Fibroblast of pulmonary artery (primary cell): ENCODE measurements around the gene TOP1.

Source experiments
- DNase-seq: peaks from one replicate; pipeline ENCODE4 v3.0.0-alpha.2; 2010; ENCODE audit warnings: low read depth
- H3K4me3 ChIP-seq: replicated peaks from 2 replicates; pipeline ENCODE4 v1.5.1; 2011; ENCODE audit warnings: low read depth, mild to moderate bottlenecking, control low read depth, low read length, moderate library complexity
- TF ChIP-seq, protein P1 (sequence below): IDR thresholded peaks from 2 replicates; pipeline ENCODE4 v1.5.1; 2011; ENCODE audit warnings: mild to moderate bottlenecking, control low read depth, low read length, inconsistent platforms; ENCODE audit errors: missing control alignments

TOP1 gene

DNA sequence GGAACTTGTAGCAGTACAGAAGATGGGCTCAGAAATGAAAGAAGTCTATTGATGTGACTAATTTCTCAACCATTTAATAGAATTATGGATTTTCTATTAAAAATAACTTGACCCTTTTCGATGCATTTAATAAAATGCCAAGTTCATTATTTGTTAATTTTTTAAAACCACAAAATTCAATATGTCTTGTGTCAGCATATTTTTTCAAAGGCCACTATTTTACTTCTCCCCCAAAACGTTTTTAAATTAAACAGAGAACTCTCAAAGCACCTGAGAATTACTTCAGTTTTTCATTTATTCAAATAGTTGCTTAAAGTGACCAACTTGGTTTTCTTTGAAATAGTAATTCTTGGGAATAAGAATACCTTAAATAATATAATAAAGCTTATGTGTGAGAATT lies 8.6 kb downstream of the TOP1 start:
- no peak overlapping the region for H3K4me3 ChIP-seq
- DNase-seq: no peak
- TF ChIP-seq, protein P1, sequence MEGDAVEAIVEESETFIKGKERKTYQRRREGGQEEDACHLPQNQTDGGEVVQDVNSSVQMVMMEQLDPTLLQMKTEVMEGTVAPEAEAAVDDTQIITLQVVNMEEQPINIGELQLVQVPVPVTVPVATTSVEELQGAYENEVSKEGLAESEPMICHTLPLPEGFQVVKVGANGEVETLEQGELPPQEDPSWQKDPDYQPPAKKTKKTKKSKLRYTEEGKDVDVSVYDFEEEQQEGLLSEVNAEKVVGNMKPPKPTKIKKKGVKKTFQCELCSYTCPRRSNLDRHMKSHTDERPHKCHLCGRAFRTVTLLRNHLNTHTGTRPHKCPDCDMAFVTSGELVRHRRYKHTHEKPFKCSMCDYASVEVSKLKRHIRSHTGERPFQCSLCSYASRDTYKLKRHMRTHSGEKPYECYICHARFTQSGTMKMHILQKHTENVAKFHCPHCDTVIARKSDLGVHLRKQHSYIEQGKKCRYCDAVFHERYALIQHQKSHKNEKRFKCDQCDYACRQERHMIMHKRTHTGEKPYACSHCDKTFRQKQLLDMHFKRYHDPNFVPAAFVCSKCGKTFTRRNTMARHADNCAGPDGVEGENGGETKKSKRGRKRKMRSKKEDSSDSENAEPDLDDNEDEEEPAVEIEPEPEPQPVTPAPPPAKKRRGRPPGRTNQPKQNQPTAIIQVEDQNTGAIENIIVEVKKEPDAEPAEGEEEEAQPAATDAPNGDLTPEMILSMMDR: no peak

DNA sequence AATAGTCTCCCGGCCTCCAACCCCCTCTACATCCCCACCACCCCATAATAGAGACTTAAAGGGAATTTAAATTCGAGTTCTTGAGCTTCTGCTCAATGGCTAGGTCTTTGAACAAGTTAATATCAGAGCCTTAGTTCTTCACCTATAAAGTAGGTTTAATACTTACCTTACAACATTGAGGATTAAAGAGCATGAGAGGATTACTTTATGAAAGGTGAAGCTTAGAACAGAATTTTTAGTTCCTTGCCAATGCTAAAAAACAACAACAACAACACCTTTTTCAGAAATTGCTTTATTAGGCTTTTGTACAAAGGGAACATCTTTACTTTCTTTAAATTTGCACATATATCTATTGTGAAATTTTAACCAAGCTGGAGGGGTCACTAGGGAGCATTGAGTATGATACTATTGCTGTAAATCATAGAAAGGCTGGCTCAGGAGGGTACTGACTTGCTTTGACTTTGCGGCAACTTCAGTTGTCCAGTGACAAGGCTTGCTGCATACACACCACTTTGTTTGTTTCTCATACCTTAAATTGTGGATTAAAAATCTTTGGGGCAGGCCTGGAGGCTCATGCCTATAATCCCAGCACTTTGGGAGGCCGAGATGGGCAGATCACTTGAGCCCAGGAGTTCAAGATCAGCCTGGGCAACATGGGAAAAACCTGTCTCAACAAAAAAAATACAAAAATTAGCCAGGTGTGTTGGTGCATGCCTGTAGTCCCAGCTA lies 9.7 kb downstream of the TOP1 start:
- DNase-seq: no peak
- H3K4me3 ChIP-seq: no peak overlapping the region
- TF ChIP-seq, protein P1: no peak

DNA sequence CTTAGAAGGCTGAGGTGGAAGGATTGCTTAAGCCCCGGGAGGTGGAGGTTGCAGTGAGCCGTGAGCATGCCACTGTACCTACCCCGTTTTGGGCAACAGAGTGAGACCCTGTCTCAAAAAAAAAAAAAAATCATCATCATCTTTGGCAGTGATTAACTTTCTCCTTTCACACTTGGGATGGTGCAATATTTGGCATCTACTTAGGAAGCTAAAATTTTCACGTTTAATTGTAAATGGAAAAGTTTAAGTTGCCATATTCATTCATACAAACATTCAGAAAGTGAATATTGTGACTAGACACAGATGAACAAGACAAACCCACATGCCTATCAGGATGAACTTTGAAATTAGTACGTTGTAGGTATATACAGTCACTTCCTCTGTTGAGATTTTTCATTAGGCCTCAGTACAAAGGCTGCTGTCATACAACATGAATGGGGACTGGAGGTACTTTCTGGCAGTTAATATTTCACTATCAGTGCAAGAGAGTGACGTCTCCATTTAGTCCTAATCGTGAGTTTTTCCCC lies 10.3 kb downstream of the TOP1 start:
- TF ChIP-seq, protein P1: no peak
- no peak for DNase-seq
- no peak overlapping the region for H3K4me3 ChIP-seq

DNA sequence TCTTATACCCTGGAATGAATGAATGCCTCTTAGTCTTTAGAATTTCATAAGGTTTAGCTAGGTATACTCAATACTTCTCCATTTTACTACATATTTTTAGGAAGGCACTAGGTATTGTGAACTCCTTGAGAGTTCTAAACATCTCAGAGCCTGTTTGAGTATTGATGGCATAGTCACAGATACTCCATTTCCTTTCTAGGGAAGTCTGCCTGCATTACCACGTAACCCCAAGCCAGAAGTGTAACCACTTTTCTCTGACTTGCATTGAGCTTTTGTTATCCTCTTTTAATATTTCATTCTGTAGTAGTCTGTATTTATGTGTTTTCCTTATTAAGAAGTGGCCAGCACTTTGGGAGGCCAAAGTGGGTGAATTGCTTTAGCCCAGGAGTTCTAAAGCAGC lies 12.2 kb downstream of the TOP1 start:
- DNase-seq: no peak
- TF ChIP-seq, protein P1: no peak
- H3K4me3 ChIP-seq: no peak overlapping the region

DNA sequence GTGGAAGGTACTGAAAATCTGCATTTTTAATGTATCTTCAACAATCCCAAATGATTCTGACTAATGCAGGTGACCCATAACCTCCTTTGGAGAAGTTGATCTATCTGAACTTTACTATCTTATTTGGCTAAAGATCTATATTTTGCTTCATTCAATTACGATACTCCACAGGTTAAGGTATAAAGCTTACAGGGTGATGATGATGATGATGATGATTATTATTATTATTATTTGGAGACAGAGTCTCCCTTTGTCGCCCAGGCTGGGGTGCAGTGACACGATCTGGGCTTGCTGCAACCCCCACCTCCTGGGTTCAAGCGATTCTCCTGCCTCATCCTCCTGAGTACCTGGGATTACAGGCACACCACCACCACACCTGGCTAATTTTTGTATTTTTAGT lies 13.1 kb downstream of the TOP1 start:
- H3K4me3 ChIP-seq: no peak overlapping the region
- no peak for DNase-seq
- TF ChIP-seq, protein P1: no peak

DNA sequence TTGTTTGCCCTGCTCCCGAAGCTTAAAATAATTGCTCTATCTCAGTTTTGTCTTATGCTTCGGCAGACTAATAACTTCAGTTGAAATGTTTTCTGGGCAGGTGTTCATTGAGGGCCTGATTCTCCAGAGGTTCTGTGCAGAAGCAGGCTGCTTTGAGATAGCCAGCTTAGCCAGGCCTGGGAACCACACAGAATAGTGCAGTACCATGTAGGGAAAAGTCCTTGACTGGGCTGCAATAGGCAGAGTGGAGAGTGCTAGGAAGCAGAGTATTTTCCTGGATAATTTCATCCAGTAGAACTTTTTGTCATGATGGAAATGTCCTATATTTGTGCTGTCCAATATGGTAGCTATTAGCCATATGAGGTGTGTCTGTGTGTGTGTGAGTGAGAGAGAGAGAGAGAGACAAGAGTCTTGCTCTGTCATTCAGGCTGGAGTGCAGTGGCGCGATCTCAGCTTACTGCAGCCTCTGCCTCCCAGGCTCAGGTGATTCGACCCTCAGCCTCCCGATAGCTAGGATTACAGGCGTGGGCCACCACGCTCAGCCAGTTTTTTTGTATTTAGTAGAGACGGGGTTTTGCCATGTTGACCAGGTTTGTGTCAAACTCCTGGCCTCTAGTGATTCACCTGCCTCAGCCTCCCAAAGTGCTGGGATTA lies 15.9 kb downstream of the TOP1 start:
- TF ChIP-seq, protein P1: no peak
- H3K4me3 ChIP-seq: no peak overlapping the region
- DNase-seq: no peak
